Small intestine (tissue), 7 donors: ENCODE data around the gene NKD1. TPM values are rescaled to one million over a fixed set of nuclear protein-coding genes. Genes with fewer than 3 reads are reported as not detected.

Experiments
- DNase-seq, 2 donors: peaks; one replicate each; pipeline versions ENCODE4 v3.0.0 to v3.0.0-alpha.2; 2013
- FAIRE-seq: peaks from 2 replicates; lab custom pipeline; 2012; peaks lifted over from hg19 to GRCh38; lab: Jason Lieb, UNC
- H3K27ac ChIP-seq, 3 donors: one replicate each; pipeline ENCODE4 v1.5.1; 2013; ENCODE audit warnings: low read length in 2 of 3, mild to moderate bottlenecking in 2 of 3, control low read depth in 1 of 3, inconsistent platforms in 1 of 3, low read depth in 1 of 3, moderate library complexity in 1 of 3
- H3K27me3 ChIP-seq, 3 donors: one replicate each; pipeline ENCODE4 v1.6.1; 2013; ENCODE audit warnings: low read length in 3 of 3, inconsistent platforms in 1 of 3; ENCODE audit not compliant: control insufficient read depth in 3 of 3, insufficient read depth in 3 of 3
- H3K36me3 ChIP-seq, 3 donors: one replicate each; pipeline ENCODE4 v1.6.1; 2013; ENCODE audit warnings: low read length in 3 of 3, inconsistent platforms in 1 of 3, low read depth in 1 of 3, mild to moderate bottlenecking in 1 of 3, moderate library complexity in 1 of 3; ENCODE audit not compliant: control insufficient read depth in 3 of 3, insufficient read depth in 2 of 3
- H3K4me1 ChIP-seq, 3 donors: one replicate each; pipeline ENCODE4 v1.6.1; 2013; ENCODE audit warnings: low read length in 2 of 3, inconsistent platforms in 1 of 3, low read depth in 1 of 3, mild to moderate bottlenecking in 1 of 3, moderate library complexity in 1 of 3; ENCODE audit not compliant: control insufficient read depth in 3 of 3, insufficient read depth in 2 of 3
- H3K4me3 ChIP-seq, 3 donors: one replicate each; pipeline ENCODE4 v1.5.1; 2013; ENCODE audit warnings: low read length in 3 of 3, control low read depth in 1 of 3, inconsistent platforms in 1 of 3, low read depth in 1 of 3, mild to moderate bottlenecking in 1 of 3, moderate library complexity in 1 of 3
- H3K9me3 ChIP-seq, 2 donors: one replicate each; pipeline ENCODE4 v1.6.1; 2013; ENCODE audit warnings: low read depth in 1 of 2, low read length in 1 of 2; ENCODE audit not compliant: control insufficient read depth in 2 of 2, insufficient read depth in 1 of 2
- WGBS, 3 donors: extraction: QIAGEN DNeasy Blood & Tissue Kit; methylation state at CpG; one replicate each; pipeline ENCODE4 v1.1.7; 2013; 5-methylcytosine and 5-hydroxymethylcytosine counted together
- polyA plus RNA-seq, 4 donors: library from polyadenylated mRNA; stranded (reverse) in 3 of 4; unstranded in 1 of 4; fragments of 200-250 nt in 3 of 4; fragments of 120-200 nt in 1 of 4; gene quantifications; one replicate each; pipeline versions ENCODE4 v1.2.1 to v1.2.3, GENCODE V29; 2013
- donor health status: healthy with polysubstance abuse.
- donor health status: control.
- donor health status: control.
- donor health status: Bipolar disorder and iron deficiency.
- donor health status: healthy.

The NKD1 gene
- polyA plus RNA-seq, 4 donors = 0.22 to 2.9 (median 1.3) TPM

GRCh38 chr16:50683689-50684374 lies 135.6 kb downstream of the NKD1 start:
- WGBS, 3 donors = 71 to 73% (median 73%) methylated on average over 14 of the region's 14 CpGs
- peak overlapping the region in 1 of 3 donors; percentile 82 for H3K27ac ChIP-seq
- no peaks in the 10 kb centered on the region for H3K4me1 ChIP-seq
- FAIRE-seq = no peak
- no peaks in the 10 kb centered on the region for H3K27me3 ChIP-seq
- H3K9me3 ChIP-seq = no peaks in the 10 kb centered on the region
- H3K4me3 ChIP-seq = no peak overlapping the region
- no peaks in the 10 kb centered on the region for H3K36me3 ChIP-seq
- DNase-seq = peak in 1 of 2 donors; percentile 48

GRCh38 chr16:50684823-50685461 lies 136.7 kb downstream of the NKD1 start:
- no peaks in the 10 kb centered on the region for H3K36me3 ChIP-seq
- DNase-seq (no peak), FAIRE-seq (no peak)
- no peaks in the 10 kb centered on the region for H3K27me3 ChIP-seq
- H3K4me1 ChIP-seq = no peaks in the 10 kb centered on the region
- no peak overlapping the region for H3K4me3 ChIP-seq
- H3K9me3 ChIP-seq = no peaks in the 10 kb centered on the region
- H3K27ac ChIP-seq = peak overlapping the region in 1 of 3 donors; percentile 82
- 76 to 83% (median 76%) methylated on average over 11 of the region's 11 CpGs for WGBS, 3 donors

- H3K9me3 ChIP-seq = no peaks in the 10 kb centered on the region
- no peak overlapping the region for H3K4me3 ChIP-seq
- 77 to 87% (median 82%) methylated on average over 8 of the region's 8 CpGs for WGBS, 3 donors
- DNase-seq (no peak), FAIRE-seq (no peak)
- no peaks in the 10 kb centered on the region for H3K36me3 ChIP-seq
- H3K4me1 ChIP-seq = no peaks in the 10 kb centered on the region
- peak overlapping the region in 1 of 3 donors; percentile 82 for H3K27ac ChIP-seq
- H3K27me3 ChIP-seq = no peaks in the 10 kb centered on the region
Observed at GRCh38 chr16:50685462-50686063, 137.4 kb downstream of the NKD1 start.

GRCh38 chr16:50688083-50688482 lies 139.9 kb downstream of the NKD1 start:
- H3K36me3 ChIP-seq = no peaks in the 10 kb centered on the region
- no peak overlapping the region for H3K27ac ChIP-seq
- H3K4me1 ChIP-seq = no peaks in the 10 kb centered on the region
- no peaks in the 10 kb centered on the region for H3K27me3 ChIP-seq
- DNase-seq (no peak), FAIRE-seq (no peak)
- no peak overlapping the region for H3K4me3 ChIP-seq
- WGBS, 3 donors = 62 to 85% (median 71%) methylated on average over 12 of the region's 12 CpGs
- no peaks in the 10 kb centered on the region for H3K9me3 ChIP-seq

- Histone ChIP-seq H3K9me3 (no peaks in the 10 kb centered on the region), H3K27ac (no peak overlapping the region), H3K4me1 (no peaks in the 10 kb centered on the region), H3K4me3 (no peak overlapping the region), H3K36me3 (no peaks in the 10 kb centered on the region), H3K27me3 (no peaks in the 10 kb centered on the region)
- DNase-seq (no peak), FAIRE-seq (no peak)
- WGBS, 3 donors = 78 to 86% (median 82%) methylated on average over 3 of the region's 3 CpGs
Observed at GRCh38 chr16:50688867-50689266, 140.7 kb downstream of the NKD1 start.

GRCh38 chr16:50690177-50690576 lies 142.0 kb downstream of the NKD1 start:
- no peaks in the 10 kb centered on the region for H3K9me3 ChIP-seq
- no peak overlapping the region for H3K27ac ChIP-seq
- DNase-seq = no peak
- H3K4me3 ChIP-seq = no peak overlapping the region
- 91 to 96% (median 96%) methylated on average over 2 of the region's 2 CpGs for WGBS, 3 donors
- FAIRE-seq = no peak
- no peaks in the 10 kb centered on the region for H3K36me3 ChIP-seq
- peaks cover 0 to 3% (median 0%) of the 10 kb centered on the region in 3 donors for H3K27me3 ChIP-seq
- H3K4me1 ChIP-seq = no peaks in the 10 kb centered on the region

- Histone ChIP-seq H3K4me3 (no peak overlapping the region), H3K4me1 (peaks cover 3 to 14% (median 5%) of the 10 kb centered on the region in 3 donors), H3K36me3 (no peaks in the 10 kb centered on the region), H3K9me3 (no peaks in the 10 kb centered on the region), H3K27ac (no peak overlapping the region), H3K27me3 (peaks cover 0 to 3% (median 0%) of the 10 kb centered on the region in 3 donors)
- WGBS, 3 donors = 83 to 87% (median 85%) methylated on average over 4 of the region's 4 CpGs
- no peak for FAIRE-seq
- DNase-seq = no peak
Observed at GRCh38 chr16:50692644-50692998, 144.4 kb downstream of the NKD1 start.

GRCh38 chr16:50692999-50693781 lies 145.0 kb downstream of the NKD1 start, which contains the start of gene NOD2:
NOD2 (plus strand) TSS chr16:50693606; CDS start chr16:50699496, 5,890 bp downstream.
- Histone ChIP-seq H3K9me3 (no peaks in the 10 kb centered on the region), H3K27ac (no peak within 1 kb of the TSS), H3K27me3 (peaks cover 0 to 3% (median 0%) of the 10 kb centered on the region in 3 donors), H3K36me3 (no peaks in the 10 kb centered on the region), H3K4me1 (peaks cover 3 to 14% (median 5%) of the 10 kb centered on the region in 3 donors), H3K4me3 (peak within 1 kb of the TSS in 2 of 3 donors; percentile 22 to 33)
- DNase-seq = peak in 1 of 2 donors; percentile 54
- no peak for FAIRE-seq
- 14 to 20% (median 18%) methylated on average over 29 to 56 of the region's 56 CpGs for WGBS, 3 donors
